ENCODE results near the gene ZNF462. TPM values are rescaled to one million over a fixed set of nuclear protein-coding genes. Genes with fewer than 3 reads are reported as not detected.

The ZNF462 gene
- total and polyA plus RNA-seq, 4 donors: 0.35 to 2.1 (median 1.4) TPM

GRCh38 chr9:106992186-106992585, 129.2 kb downstream of the ZNF462 start:
- Histone ChIP-seq H3K9ac (ENCODE audit: low read depth in 1 of 2, low read length in 2 of 2) (no peak overlapping the region), H3K4me3 (ENCODE audit: low read depth in 1 of 3, low read length in 3 of 3) (no peak overlapping the region), H3K27me3 (ENCODE audit: control insufficient read depth in 4 of 4, insufficient read depth in 4 of 4, low read length in 3 of 4) (no peaks in the 10 kb centered on the region), H3K4me1 (ENCODE audit: control insufficient read depth in 4 of 4, insufficient read depth in 4 of 4, low read length in 3 of 4) (no peaks in the 10 kb centered on the region), H3K36me3 (ENCODE audit: control insufficient read depth in 4 of 4, insufficient read depth in 3 of 4, low read depth in 1 of 4, low read length in 3 of 4) (no peaks in the 10 kb centered on the region), H3K9me3 (ENCODE audit: control insufficient read depth in 4 of 4, low read length in 3 of 4) (no peaks in the 10 kb centered on the region), H3K27ac (ENCODE audit: low read depth in 1 of 2, low read length in 2 of 2) (no peak overlapping the region)
- DNase-seq (ENCODE audit: low spot score): no peak
- TF ChIP-seq REST (IDR thresholded peaks at IDR 0.05): no peak
- no peak for TF ChIP-seq HNF4G (IDR thresholded peaks at IDR 0.05)
- no peak for TF ChIP-seq RXRA (IDR thresholded peaks at IDR 0.05)
- no peak for TF ChIP-seq RAD21 (IDR thresholded peaks at IDR 0.05)
- no peak for TF ChIP-seq TAF1 (conservative IDR thresholded peaks at IDR 0.05)
- TF ChIP-seq, protein P1, sequence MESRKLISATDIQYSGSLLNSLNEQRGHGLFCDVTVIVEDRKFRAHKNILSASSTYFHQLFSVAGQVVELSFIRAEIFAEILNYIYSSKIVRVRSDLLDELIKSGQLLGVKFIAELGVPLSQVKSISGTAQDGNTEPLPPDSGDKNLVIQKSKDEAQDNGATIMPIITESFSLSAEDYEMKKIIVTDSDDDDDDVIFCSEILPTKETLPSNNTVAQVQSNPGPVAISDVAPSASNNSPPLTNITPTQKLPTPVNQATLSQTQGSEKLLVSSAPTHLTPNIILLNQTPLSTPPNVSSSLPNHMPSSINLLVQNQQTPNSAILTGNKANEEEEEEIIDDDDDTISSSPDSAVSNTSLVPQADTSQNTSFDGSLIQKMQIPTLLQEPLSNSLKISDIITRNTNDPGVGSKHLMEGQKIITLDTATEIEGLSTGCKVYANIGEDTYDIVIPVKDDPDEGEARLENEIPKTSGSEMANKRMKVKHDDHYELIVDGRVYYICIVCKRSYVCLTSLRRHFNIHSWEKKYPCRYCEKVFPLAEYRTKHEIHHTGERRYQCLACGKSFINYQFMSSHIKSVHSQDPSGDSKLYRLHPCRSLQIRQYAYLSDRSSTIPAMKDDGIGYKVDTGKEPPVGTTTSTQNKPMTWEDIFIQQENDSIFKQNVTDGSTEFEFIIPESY (IDR thresholded peaks at IDR 0.05): no peak
- no peak for TF ChIP-seq FOXA2 (IDR thresholded peaks at IDR 0.05)
- TF ChIP-seq, protein P2, sequence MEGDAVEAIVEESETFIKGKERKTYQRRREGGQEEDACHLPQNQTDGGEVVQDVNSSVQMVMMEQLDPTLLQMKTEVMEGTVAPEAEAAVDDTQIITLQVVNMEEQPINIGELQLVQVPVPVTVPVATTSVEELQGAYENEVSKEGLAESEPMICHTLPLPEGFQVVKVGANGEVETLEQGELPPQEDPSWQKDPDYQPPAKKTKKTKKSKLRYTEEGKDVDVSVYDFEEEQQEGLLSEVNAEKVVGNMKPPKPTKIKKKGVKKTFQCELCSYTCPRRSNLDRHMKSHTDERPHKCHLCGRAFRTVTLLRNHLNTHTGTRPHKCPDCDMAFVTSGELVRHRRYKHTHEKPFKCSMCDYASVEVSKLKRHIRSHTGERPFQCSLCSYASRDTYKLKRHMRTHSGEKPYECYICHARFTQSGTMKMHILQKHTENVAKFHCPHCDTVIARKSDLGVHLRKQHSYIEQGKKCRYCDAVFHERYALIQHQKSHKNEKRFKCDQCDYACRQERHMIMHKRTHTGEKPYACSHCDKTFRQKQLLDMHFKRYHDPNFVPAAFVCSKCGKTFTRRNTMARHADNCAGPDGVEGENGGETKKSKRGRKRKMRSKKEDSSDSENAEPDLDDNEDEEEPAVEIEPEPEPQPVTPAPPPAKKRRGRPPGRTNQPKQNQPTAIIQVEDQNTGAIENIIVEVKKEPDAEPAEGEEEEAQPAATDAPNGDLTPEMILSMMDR (IDR thresholded peaks at IDR 0.05; ENCODE audit: low read depth, low read length, missing input control): no peak
- WGBS: 94% methylated on average over 5 of the region's 5 CpGs

DNA sequence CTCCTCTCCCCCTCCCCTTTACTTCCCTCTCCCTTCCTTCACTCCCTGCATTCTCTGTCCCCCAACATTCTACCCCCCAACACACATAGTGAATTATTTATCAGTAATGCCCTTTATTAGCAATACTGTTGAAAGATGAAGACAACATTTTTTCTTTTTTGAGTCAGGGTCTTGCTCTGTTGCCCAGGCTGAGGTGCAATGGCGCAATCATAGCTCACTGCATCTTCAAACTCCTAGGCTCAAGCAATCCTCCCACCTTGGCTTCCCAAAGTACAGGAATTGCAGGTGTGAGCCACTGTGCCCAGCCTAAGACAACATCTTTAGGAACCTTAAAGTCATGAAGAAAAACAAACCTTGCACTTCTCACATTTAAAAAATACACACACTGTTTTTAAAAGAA, 130.6 kb downstream of the ZNF462 start:
- no peaks in the 10 kb centered on the region for H3K4me1 ChIP-seq (ENCODE audit: control insufficient read depth in 4 of 4, insufficient read depth in 4 of 4, low read length in 3 of 4)
- H3K27me3 ChIP-seq (ENCODE audit: control insufficient read depth in 4 of 4, insufficient read depth in 4 of 4, low read length in 3 of 4): no peaks in the 10 kb centered on the region
- no peak overlapping the region for H3K9ac ChIP-seq (ENCODE audit: low read depth in 1 of 2, low read length in 2 of 2)
- H3K4me3 ChIP-seq (ENCODE audit: low read depth in 1 of 3, low read length in 3 of 3): no peak overlapping the region
- H3K36me3 ChIP-seq (ENCODE audit: control insufficient read depth in 4 of 4, insufficient read depth in 3 of 4, low read depth in 1 of 4, low read length in 3 of 4): no peaks in the 10 kb centered on the region
- no peaks in the 10 kb centered on the region for H3K9me3 ChIP-seq (ENCODE audit: control insufficient read depth in 4 of 4, low read length in 3 of 4)
- DNase-seq (ENCODE audit: low spot score): no peak
- whole genome bisulfite sequencing: 97% methylated on average over 1 of the region's 1 CpG
- TF ChIP-seq YY1 (IDR thresholded peaks at IDR 0.05): no peak
- TF ChIP-seq REST (IDR thresholded peaks at IDR 0.05): no peak
- TF ChIP-seq HNF4G (IDR thresholded peaks at IDR 0.05): no peak
- no peak for TF ChIP-seq RAD21 (IDR thresholded peaks at IDR 0.05)
- TF ChIP-seq, protein P1 (IDR thresholded peaks at IDR 0.05): no peak
- TF ChIP-seq TAF1 (conservative IDR thresholded peaks at IDR 0.05): no peak
- TF ChIP-seq JUND (IDR thresholded peaks at IDR 0.05): no peak
- TF ChIP-seq GABPA (IDR thresholded peaks at IDR 0.05 in 1 of 2, conservative IDR thresholded peaks at IDR 0.05 in 1 of 2): no peak
- H3K27ac ChIP-seq (ENCODE audit: low read depth in 1 of 2, low read length in 2 of 2): no peak overlapping the region

All from liver (tissue), 9 donors.